Cardiac fibroblast (primary cell): ENCODE data around the gene SCFD2.
A peak's percentile ranks its signal among the peaks of the same experiment; 100 is the strongest.

Experiments
- DNase-seq, 2 donors: peaks; one replicate each; pipeline versions ENCODE4 v3.0.0 to v3.0.0-alpha.2; 2010; ENCODE audit warnings: low read depth in 2 of 2
- H3K4me3 ChIP-seq, 2 donors: replicated peaks in 1 of 2; 1 replicate in 1 of 2; 2 replicates in 1 of 2; pipeline ENCODE4 v1.5.1; 2011; ENCODE audit warnings: low read depth in 2 of 2, low read length in 2 of 2, mild to moderate bottlenecking in 2 of 2, moderate library complexity in 1 of 2
- TF ChIP-seq, protein P1 (sequence below): IDR thresholded peaks from one replicate; pipeline ENCODE4 v1.5.1; 2011; ENCODE audit warnings: low read depth, mild to moderate bottlenecking, low read length, inconsistent platforms

Gene SCFD2

GRCh38 chr4:53121264-53121865 lies 244.5 kb downstream of the SCFD2 start:
- TF ChIP-seq, protein P1, sequence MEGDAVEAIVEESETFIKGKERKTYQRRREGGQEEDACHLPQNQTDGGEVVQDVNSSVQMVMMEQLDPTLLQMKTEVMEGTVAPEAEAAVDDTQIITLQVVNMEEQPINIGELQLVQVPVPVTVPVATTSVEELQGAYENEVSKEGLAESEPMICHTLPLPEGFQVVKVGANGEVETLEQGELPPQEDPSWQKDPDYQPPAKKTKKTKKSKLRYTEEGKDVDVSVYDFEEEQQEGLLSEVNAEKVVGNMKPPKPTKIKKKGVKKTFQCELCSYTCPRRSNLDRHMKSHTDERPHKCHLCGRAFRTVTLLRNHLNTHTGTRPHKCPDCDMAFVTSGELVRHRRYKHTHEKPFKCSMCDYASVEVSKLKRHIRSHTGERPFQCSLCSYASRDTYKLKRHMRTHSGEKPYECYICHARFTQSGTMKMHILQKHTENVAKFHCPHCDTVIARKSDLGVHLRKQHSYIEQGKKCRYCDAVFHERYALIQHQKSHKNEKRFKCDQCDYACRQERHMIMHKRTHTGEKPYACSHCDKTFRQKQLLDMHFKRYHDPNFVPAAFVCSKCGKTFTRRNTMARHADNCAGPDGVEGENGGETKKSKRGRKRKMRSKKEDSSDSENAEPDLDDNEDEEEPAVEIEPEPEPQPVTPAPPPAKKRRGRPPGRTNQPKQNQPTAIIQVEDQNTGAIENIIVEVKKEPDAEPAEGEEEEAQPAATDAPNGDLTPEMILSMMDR, result no peak
- DNase-seq, result no peak
- no peak overlapping the region for H3K4me3 ChIP-seq

GRCh38 chr4:53120778-53121177 lies 245.1 kb downstream of the SCFD2 start:
- TF ChIP-seq, protein P1, result no peak
- no peak overlapping the region for H3K4me3 ChIP-seq
- DNase-seq, result peak in 1 of 2 donors; percentile 5

DNA sequence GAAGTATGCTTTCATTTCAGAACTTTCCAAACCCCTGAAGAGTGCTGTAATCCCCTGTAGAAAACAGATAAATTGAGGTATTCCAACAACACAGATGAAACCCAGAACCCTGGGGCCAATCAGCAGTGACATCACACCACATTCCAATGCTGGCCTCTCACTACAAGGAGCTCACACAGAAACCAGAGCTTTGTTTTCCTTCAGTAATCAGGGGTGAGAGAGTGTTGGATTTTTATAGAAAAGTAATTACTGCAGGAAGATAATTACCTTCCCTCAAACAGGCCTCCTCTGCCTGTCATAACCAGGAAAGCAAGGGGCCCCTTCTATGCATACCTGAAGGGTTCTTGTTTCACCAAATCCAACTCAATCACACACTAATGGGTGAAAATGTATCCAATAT lies 246.2 kb downstream of the SCFD2 start:
- DNase-seq, result peak; percentile 67 to 86

GRCh38 chr4:53118676-53119075 lies 247.2 kb downstream of the SCFD2 start:
- H3K4me3 ChIP-seq, result no peak overlapping the region
- TF ChIP-seq, protein P1, result no peak

More for the DNA sequence above, 246.2 kb downstream of the SCFD2 start:
- H3K4me3 ChIP-seq, result no peak overlapping the region
- TF ChIP-seq, protein P1, result no peak

GRCh38 chr4:53116954-53117353 lies 248.9 kb downstream of the SCFD2 start:
- DNase-seq, result peak; percentile 35 to 62

More at GRCh38 chr4:53118676-53119075, 247.2 kb downstream of the SCFD2 start:
- DNase-seq, result no peak

GRCh38 chr4:53113431-53114225 lies 252.2 kb downstream of the SCFD2 start:
- TF ChIP-seq, protein P1, result no peak
- DNase-seq, result peak in 1 of 2 donors; percentile 42

More at GRCh38 chr4:53116954-53117353, 248.9 kb downstream of the SCFD2 start:
- no peak overlapping the region for H3K4me3 ChIP-seq
- TF ChIP-seq, protein P1, result no peak

More at GRCh38 chr4:53113431-53114225, 252.2 kb downstream of the SCFD2 start:
- no peak overlapping the region for H3K4me3 ChIP-seq
